K562 (cell line): ENCODE results near the gene SGPL1. TPM values are rescaled to one million over a fixed set of nuclear protein-coding genes. Genes with fewer than 3 reads are reported as not detected.

Experiments used
- ATAC-seq: fragments of 200-7000 bp; cut with Tn5 transposase; 3 replicates; pipeline ENCODE4 v1.9.1; 2020; ENCODE audit warnings: moderate library complexity
- BruUV-seq: library from RNA; stranded (reverse); fragments of 400-500 nt; replicated peaks from 2 replicates; lab custom pipeline; 2021; lab: Mats Ljungman, UMichigan
- CTCF ChIA-PET: fragments of 300-600 bp; formaldehyde crosslinking; extraction: SDS; loops from one replicate; lab custom pipeline; 2021; ENCODE audit warnings: low intra/inter-chr PET ratio; lab: Yijun Ruan, JAX
- POLR2A ChIA-PET: fragments of 300-600, 350-650 bp; sonication (Branson Sonifier 250); formaldehyde crosslinking; extraction: SDS; loops from one replicate; lab custom pipeline; 2021; ENCODE audit warnings: antibody characterized with exemption, inconsistent platforms; lab: Yijun Ruan, JAX
- DNase-seq, 4 experiments: peaks; one replicate each; pipeline versions ENCODE4 v3.0.0 to v3.0.0-alpha.2; 2011 to 2018; ENCODE audit warnings: low spot score in 3 of 4, mixed read lengths in 3 of 4; ENCODE audit errors: extremely low read depth in 1 of 4
- FAIRE-seq: peaks from 2 replicates; lab custom pipeline; 2011; peaks lifted over from hg19 to GRCh38; lab: Jason Lieb, UNC
- H2AFZ ChIP-seq: 2 replicates; pipeline ENCODE4 v1.6.0; 2011; ENCODE audit warnings: low read depth, low read length, control low read depth, inconsistent platforms
- H3K27ac ChIP-seq: fragments of 200-600 bp; 3 replicates; pipeline ENCODE4 v1.8.0; 2011; ENCODE audit warnings: low read depth, mild to moderate bottlenecking, control low read depth, inconsistent platforms, low read length, moderate library complexity, mixed read lengths; ENCODE audit errors: extremely low read depth
- H3K27me3 ChIP-seq, 2 experiments: fragments of 300-600 bp in 1 of 2; 2 replicates in 1 of 2; 3 replicates in 1 of 2; pipeline versions ENCODE4 v1.6.0 to v1.8.0; 2011; ENCODE audit warnings: inconsistent platforms in 2 of 2, low read length in 2 of 2, mild to moderate bottlenecking in 1 of 2, mixed read lengths in 1 of 2, moderate library complexity in 1 of 2; ENCODE audit not compliant: control insufficient read depth in 2 of 2, insufficient read depth in 2 of 2
- H3K36me3 ChIP-seq: fragments of 300-600 bp; 3 replicates; pipeline ENCODE4 v1.8.0; 2011; ENCODE audit warnings: mild to moderate bottlenecking, low read length, inconsistent platforms; ENCODE audit not compliant: control insufficient read depth, insufficient read depth
- H3K4me1 ChIP-seq, 2 experiments: fragments of 200-600 bp in 1 of 2; replicated peaks in 1 of 2; 2 replicates in 1 of 2; 3 replicates in 1 of 2; pipeline versions ENCODE4 v1.5.1 to v1.8.0; 2011; ENCODE audit warnings: inconsistent platforms in 2 of 2, low read length in 2 of 2, mild to moderate bottlenecking in 1 of 2, mixed read lengths in 1 of 2, moderate library complexity in 1 of 2; ENCODE audit not compliant: control insufficient read depth in 2 of 2, insufficient read depth in 2 of 2
- H3K4me2 ChIP-seq: 2 replicates; pipeline ENCODE4 v1.6.1; 2011; ENCODE audit warnings: low read length, control low read depth, inconsistent platforms, mixed read lengths; ENCODE audit not compliant: insufficient read depth
- H3K4me3 ChIP-seq: fragments of 200-600 bp; sonication (generic), shearing (Covaris generic); 2 replicates; pipeline ENCODE4 v1.5.1; 2016; ENCODE audit warnings: control low read depth, inconsistent platforms
- H3K79me2 ChIP-seq: fragments of 200-600 bp; 3 replicates; pipeline ENCODE4 v1.8.0; 2011; ENCODE audit warnings: low read length, inconsistent platforms; ENCODE audit not compliant: control insufficient read depth, insufficient read depth
- H3K9ac ChIP-seq, 2 experiments: 2 replicates each; pipeline versions ENCODE4 v1.6.0 to v1.6.1; 2011; ENCODE audit warnings: low read depth in 2 of 2, low read length in 2 of 2, control low read depth in 1 of 2, inconsistent platforms in 1 of 2, mild to moderate bottlenecking in 1 of 2, mixed read lengths in 1 of 2; ENCODE audit not compliant: insufficient read depth in 1 of 2
- H3K9me1 ChIP-seq: one replicate; pipeline ENCODE4 v1.6.0; 2011; ENCODE audit warnings: inconsistent platforms, mild to moderate bottlenecking, low read length, moderate library complexity; ENCODE audit not compliant: control insufficient read depth, insufficient read depth
- H3K9me3 ChIP-seq: replicated peaks from 2 replicates; pipeline ENCODE4 v1.5.1; 2011; ENCODE audit warnings: low read depth, low read length, inconsistent platforms; ENCODE audit not compliant: control insufficient read depth, insufficient read depth
- H4K20me1 ChIP-seq: replicated peaks from 2 replicates; pipeline ENCODE4 v1.6.1; 2011; ENCODE audit warnings: low read length, inconsistent platforms, mixed read lengths; ENCODE audit not compliant: control insufficient read depth, insufficient read depth
- ARID3A ChIP-seq: IDR thresholded peaks from 2 replicates; pipeline ENCODE4 v1.6.1; 2012; ENCODE audit warnings: low read depth, low read length, improper control_type of control experiment, borderline replicate concordance
- CREBBP ChIP-seq: IDR thresholded peaks from one replicate; pipeline ENCODE4 v1.6.1; 2012; ENCODE audit warnings: low read depth, mild to moderate bottlenecking, control low read depth, inconsistent platforms, low read length
- FOXJ2 ChIP-seq: fragments of 200-800 bp; sonication (Bioruptor generic); IDR thresholded peaks from 2 replicates; pipeline ENCODE4 v1.6.1; 2016; ENCODE audit warnings: missing genetic modification characterization, missing compliant biosample characterization
- GTF2E2 ChIP-seq: fragments of 200-800 bp; sonication (Bioruptor generic); IDR thresholded peaks from 2 replicates; pipeline ENCODE4 v1.6.1; 2016; ENCODE audit warnings: missing genetic modification characterization, missing compliant biosample characterization
- HINFP ChIP-seq: fragments of 450-650 bp; conservative IDR thresholded peaks from 2 replicates; pipeline ENCODE4 v1.6.1; 2016; ENCODE audit warnings: missing genetic modification characterization, low read depth, mild to moderate bottlenecking, control low read depth, missing compliant biosample characterization
- HNRNPL ChIP-seq: fragments of 200-400 bp; formaldehyde crosslinking; IDR thresholded peaks from 2 replicates; pipeline ENCODE4 v1.6.1; 2017; ENCODE audit warnings: low read depth, mild to moderate bottlenecking, low read length
- KDM1A ChIP-seq, 2 experiments: fragments of 450-650 bp; IDR thresholded peaks; 2 replicates each; pipeline ENCODE4 v1.6.1; 2016; ENCODE audit warnings: mild to moderate bottlenecking in 2 of 2
- MEF2A ChIP-seq: IDR thresholded peaks from 2 replicates; pipeline ENCODE4 v1.6.1; 2011; ENCODE audit warnings: low read depth, mild to moderate bottlenecking, low read length, moderate library complexity; ENCODE audit not compliant: control insufficient read depth
- NCOA4 ChIP-seq: fragments of 450-650 bp; IDR thresholded peaks from 2 replicates; pipeline ENCODE4 v1.6.1; 2018; ENCODE audit warnings: mild to moderate bottlenecking; ENCODE audit not compliant: partially characterized antibody
- SMARCB1 ChIP-seq: IDR thresholded peaks from 2 replicates; pipeline ENCODE4 v1.6.1; 2011; ENCODE audit warnings: improper control_type of control experiment, low read depth; ENCODE audit not compliant: insufficient read length
- SMARCC2 ChIP-seq: fragments of 450-650 bp; IDR thresholded peaks from 2 replicates; pipeline ENCODE4 v1.6.1; 2017; ENCODE audit warnings: antibody characterized with exemption, moderate library complexity, mild to moderate bottlenecking, low read depth
- ZNF507 ChIP-seq: conservative IDR thresholded peaks from 2 replicates; pipeline ENCODE4 v1.6.1; 2017; ENCODE audit warnings: missing genetic modification characterization, missing compliant biosample characterization
- WGBS: fragments of 100-300 bp; shearing (Covaris generic); methylation state at CpG from one replicate; pipeline ENCODE4 v1.1.6; 2016; ENCODE audit warnings: low coverage, mixed read lengths; ENCODE audit not compliant: insufficient coverage; ENCODE audit errors: missing lambda C conversion rate; 5-methylcytosine and 5-hydroxymethylcytosine counted together
- in situ Hi-C: fragments of 300-500 bp; cut with MboI; formaldehyde crosslinking; loops from 4 replicates; pipeline ENCODE4 v1.15.0; 2018; ENCODE audit warnings: inconsistent platforms, mixed read lengths
- intact Hi-C: fragments of 100-400 bp; cut with micrococcal nuclease; formaldehyde crosslinking; loops from 2 replicates; pipeline ENCODE4 v1.14.2; 2022
- polyA plus RNA-seq, 8 experiments: library from polyadenylated mRNA; depleted of rRNA in 4 of 8; stranded (reverse) in 5 of 8; unstranded in 3 of 8; fragments of >200 nt; fragmentation: Nextera tagmentation in 2 of 8; fragmentation: Illumina TruSeq in 1 of 8; extraction: Ambion mirVana in 2 of 8; extraction: Trizol in 1 of 8; gene quantifications; 2 replicates each; pipeline versions ENCODE4 v1.2.1 to v1.2.3, GENCODE V29; 2011 to 2014; ENCODE audit warnings: inconsistent platforms in 1 of 8, missing spikeins in 1 of 8
- total RNA-seq, 7 experiments: library from RNA; depleted of rRNA in 6 of 7; stranded (reverse); fragments of >200 nt in 6 of 7; fragmentation: Illumina TruSeq in 2 of 7; extraction: Trizol in 2 of 7; gene quantifications; 2 replicates each; pipeline versions ENCODE4 v1.2.1 to v1.2.3, GENCODE V29; 2011 to 2021; ENCODE audit warnings: low replicate concordance in 1 of 7

SGPL1 gene
- total and polyA plus RNA-seq, 9 of the 15 experiments (the other 6 are each of a cell fraction or from before 2014, with no cell fraction given): 6.0 to 18.0 (median 8.7) TPM

- Histone ChIP-seq H2AFZ (no peak overlapping the region), H3K27me3 (no peaks in the 10 kb centered on the region), H3K4me3 (no peak overlapping the region), H3K4me2 (no peak overlapping the region), H3K4me1 (peaks cover 0 to 22% of the 10 kb centered on the region in 2 experiments; a peak in 2 of 5 replicates), H3K9me1 (no peaks in the 10 kb centered on the region), H3K9ac (no peak overlapping the region), H3K79me2 (no peaks in the 10 kb centered on the region), H3K27ac (no peak overlapping the region), H3K9me3 (no peaks in the 10 kb centered on the region), H3K36me3 (peaks cover 3% of the 10 kb centered on the region; the same call in 1 of the 3 replicates), H4K20me1 (no peaks in the 10 kb centered on the region)
- ChIA-PET CTCF (no interaction called here), POLR2A (interaction anchor here (0.6 to 0.8 kb wide), 2 partner anchors 162 to 285 kb away, joined by 3 to 4 read pairs; no protein-coding TSS in a partner anchor)
- TF ChIP-seq MEF2A (0 out of 2 replicates have a peak, but pooled peaks have one; percentile 8), CREBBP (no peak)
- ATAC-seq (no peak), DNase-seq (no peak), FAIRE-seq (no peak)
- in situ Hi-C loops: no loop called here
- BruUV-seq: no TSS peak
- WGBS: 100% methylated on average over 1 of the region's 1 CpG
- intact Hi-C loops: no loop called here
These were observed 32.1 kb downstream of the SGPL1 start for GRCh38 chr10:70847659-70848360.

GRCh38 chr10:70849582-70850016 is 33.9 kb downstream of the SGPL1 start:
- Histone ChIP-seq H3K4me2 (no peak overlapping the region), H3K9me3 (no peaks in the 10 kb centered on the region), H2AFZ (no peak overlapping the region), H3K9me1 (no peaks in the 10 kb centered on the region), H4K20me1 (no peaks in the 10 kb centered on the region), H3K4me1 (peaks cover 0 to 14% of the 10 kb centered on the region in 2 experiments; a peak in 2 of 5 replicates), H3K27ac (no peak overlapping the region), H3K4me3 (no peak overlapping the region), H3K36me3 (peaks cover 3% of the 10 kb centered on the region; the same call in 1 of the 3 replicates), H3K79me2 (no peaks in the 10 kb centered on the region), H3K9ac (no peak overlapping the region), H3K27me3 (no peaks in the 10 kb centered on the region)
- ChIA-PET POLR2A (interaction anchor here (1.4 kb wide), 1 partner anchor 10 kb away, joined by 5 read pairs; no protein-coding TSS in a partner anchor), CTCF (no interaction called here)
- no peak for DNase-seq
- no peak for ATAC-seq
- 33% methylated on average over 2 of the region's 2 CpGs for WGBS
- in situ Hi-C loops: no loop called here
- no TSS peak for BruUV-seq
- intact Hi-C loops: no loop called here
- FAIRE-seq: no peak
- TF ChIP-seq ZNF507 (tag) (no peak), ARID3A (no peak), SMARCC2 (no peak), FOXJ2 (tag) (no peak), SMARCB1 (no peak), KDM1A (IDR thresholded peaks at IDR 0.05) (no peak), HINFP (tag) (no peak), HNRNPL (no peak), NCOA4 (no peak), GTF2E2 (no peak)
